Testis (tissue), 3 donors: Measurements from ENCODE around the gene PITPNM3. TPM values are rescaled to one million over a fixed set of nuclear protein-coding genes. Genes with fewer than 3 reads are reported as not detected.

Experiments used
- DNase-seq: peaks from one replicate; pipeline ENCODE4 v3.0.0-alpha.2; 2019
- H3K27ac ChIP-seq, 2 donors: fragments of 200-600 bp; sonication (generic); one replicate each; pipeline ENCODE4 v1.5.1; 2019
- H3K27me3 ChIP-seq: fragments of 200-600 bp; sonication (generic); one replicate; pipeline ENCODE4 v1.5.1; 2019
- H3K36me3 ChIP-seq: fragments of 200-600 bp; sonication (generic); one replicate; pipeline ENCODE4 v1.5.1; 2017; ENCODE audit warnings: low read depth; ENCODE audit errors: missing control alignments
- H3K4me1 ChIP-seq: fragments of 200-600 bp; sonication (generic); one replicate; pipeline ENCODE4 v1.5.1; 2019
- H3K4me3 ChIP-seq, 2 donors: fragments of 200-600 bp; sonication (generic); one replicate each; pipeline ENCODE4 v1.5.1; 2017 to 2019
- H3K9me3 ChIP-seq: fragments of 200-600 bp; sonication (generic); one replicate; pipeline ENCODE4 v1.5.1; 2017
- POLR2A ChIP-seq: fragments of 450-650 bp; IDR thresholded peaks from one replicate; pipeline ENCODE4 v1.6.1; 2017; ENCODE audit warnings: antibody characterized with exemption, mild to moderate bottlenecking, moderate library complexity
- WGBS, 2 donors: methylation state at CpG; one replicate each; pipeline ENCODE4 v1.1.5; 2018; 5-methylcytosine and 5-hydroxymethylcytosine counted together
- intact Hi-C: fragments of 100-400 bp; cut with DNase I; formaldehyde crosslinking; loops from one replicate; pipeline ENCODE4 v1.15.1; 2023; ENCODE audit warnings: low total_unique reads
- polyA plus RNA-seq: library from polyadenylated mRNA; stranded (reverse); fragments of 350-450 nt; fragmentation: Illumina TruSeq; extraction: RNeasy Lipid Tissue Mini Kit (QIAGEN cat#74804); gene quantifications from one replicate; pipeline ENCODE4 v1.2.3, GENCODE V29; 2014; ENCODE audit warnings: low read depth, low replicate concordance; ENCODE audit not compliant: insufficient read depth
- total RNA-seq, 2 donors: library from RNA; depleted of rRNA; stranded (reverse); fragments of >200 nt; gene quantifications; one replicate each; pipeline ENCODE4 v1.2.3, GENCODE V29; 2016
- TF ChIP-seq, protein P1 (sequence below), 3 experiments: fragments of 450-650 bp in 2 of 3; fragments of 200-600 bp in 1 of 3; sonication (generic) in 1 of 3; IDR thresholded peaks; one replicate each; pipeline ENCODE4 v1.5.1; 2016 to 2019; ENCODE audit warnings: antibody characterized with exemption in 3 of 3, mild to moderate bottlenecking in 2 of 3, moderate library complexity in 1 of 3

The PITPNM3 gene
- total and polyA plus RNA-seq, 3 donors from 2014 or later: 6.3 to 7.3 (median 6.7) TPM

DNA sequence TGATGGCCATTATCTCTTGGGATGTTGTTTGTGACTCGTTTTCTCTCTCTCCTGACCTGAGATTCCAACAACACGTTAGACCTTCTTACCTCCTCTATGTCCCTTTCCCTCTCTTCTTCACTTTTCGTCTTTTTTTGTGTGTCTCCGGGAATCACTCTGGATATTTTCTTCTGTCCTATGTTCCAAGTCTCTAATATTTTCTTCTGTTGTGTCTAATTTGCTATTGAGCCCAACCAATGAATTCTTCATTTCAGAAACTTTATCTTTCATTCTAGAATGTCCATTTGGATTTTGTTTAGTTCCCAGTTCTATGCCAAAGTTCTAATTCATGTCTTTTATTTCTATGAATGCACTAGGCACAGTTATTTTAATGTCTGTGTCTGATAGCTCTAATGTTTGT lies 27.1 kb upstream of the PITPNM3 start:
- no peak overlapping the region for H3K4me3 ChIP-seq
- WGBS, 2 donors: 90 to 97% methylated on average over 4 of the region's 4 CpGs
- H3K36me3 ChIP-seq: no peaks in the 10 kb centered on the region
- H3K9me3 ChIP-seq: no peaks in the 10 kb centered on the region
- intact Hi-C loops: no loop called here
- no peaks in the 10 kb centered on the region for H3K4me1 ChIP-seq
- no peak for TF ChIP-seq POLR2A
- TF ChIP-seq, protein P1, sequence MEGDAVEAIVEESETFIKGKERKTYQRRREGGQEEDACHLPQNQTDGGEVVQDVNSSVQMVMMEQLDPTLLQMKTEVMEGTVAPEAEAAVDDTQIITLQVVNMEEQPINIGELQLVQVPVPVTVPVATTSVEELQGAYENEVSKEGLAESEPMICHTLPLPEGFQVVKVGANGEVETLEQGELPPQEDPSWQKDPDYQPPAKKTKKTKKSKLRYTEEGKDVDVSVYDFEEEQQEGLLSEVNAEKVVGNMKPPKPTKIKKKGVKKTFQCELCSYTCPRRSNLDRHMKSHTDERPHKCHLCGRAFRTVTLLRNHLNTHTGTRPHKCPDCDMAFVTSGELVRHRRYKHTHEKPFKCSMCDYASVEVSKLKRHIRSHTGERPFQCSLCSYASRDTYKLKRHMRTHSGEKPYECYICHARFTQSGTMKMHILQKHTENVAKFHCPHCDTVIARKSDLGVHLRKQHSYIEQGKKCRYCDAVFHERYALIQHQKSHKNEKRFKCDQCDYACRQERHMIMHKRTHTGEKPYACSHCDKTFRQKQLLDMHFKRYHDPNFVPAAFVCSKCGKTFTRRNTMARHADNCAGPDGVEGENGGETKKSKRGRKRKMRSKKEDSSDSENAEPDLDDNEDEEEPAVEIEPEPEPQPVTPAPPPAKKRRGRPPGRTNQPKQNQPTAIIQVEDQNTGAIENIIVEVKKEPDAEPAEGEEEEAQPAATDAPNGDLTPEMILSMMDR (IDR thresholded peaks at IDR 0.05): no peak
- H3K27me3 ChIP-seq: no peaks in the 10 kb centered on the region
- no peak overlapping the region for H3K27ac ChIP-seq
- DNase-seq: no peak

GRCh38 chr17:6580625-6581024 lies 24.3 kb upstream of the PITPNM3 start:
- DNase-seq: no peak
- no peak for TF ChIP-seq POLR2A
- TF ChIP-seq, protein P1 (IDR thresholded peaks at IDR 0.05): no peak
- Histone ChIP-seq H3K9me3 (no peaks in the 10 kb centered on the region), H3K4me1 (no peaks in the 10 kb centered on the region), H3K36me3 (no peaks in the 10 kb centered on the region), H3K4me3 (no peak overlapping the region), H3K27me3 (no peaks in the 10 kb centered on the region), H3K27ac (no peak overlapping the region)
- intact Hi-C loops: no loop called here
- 76 to 77% methylated on average over 8 to 9 of the region's 9 CpGs for WGBS, 2 donors

DNA sequence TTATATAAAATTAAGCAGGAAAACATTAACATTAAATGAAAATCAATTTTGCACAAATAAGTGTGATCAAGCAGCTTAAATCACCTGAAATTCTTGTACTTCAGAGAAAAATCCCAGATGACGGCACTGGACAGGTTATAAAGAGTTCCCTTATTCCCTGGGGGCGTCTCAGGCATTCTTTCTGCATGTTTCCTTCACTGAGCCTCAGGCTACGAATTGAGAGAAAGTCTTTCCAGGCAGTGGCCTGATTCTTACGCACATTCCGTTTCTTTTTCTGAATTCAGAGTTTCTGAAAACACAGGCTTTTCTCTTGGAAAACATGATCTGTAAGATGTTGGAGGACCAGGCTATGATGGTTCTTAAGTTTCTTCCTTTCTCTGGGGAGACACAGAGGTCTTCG lies 22.1 kb upstream of the PITPNM3 start:
- no peaks in the 10 kb centered on the region for H3K9me3 ChIP-seq
- no peak overlapping the region for H3K27ac ChIP-seq
- intact Hi-C loops: no loop called here
- H3K4me1 ChIP-seq: peaks cover 13% of the 10 kb centered on the region
- no peak for TF ChIP-seq POLR2A
- TF ChIP-seq, protein P1 (IDR thresholded peaks at IDR 0.05): no peak
- DNase-seq: no peak
- H3K36me3 ChIP-seq: no peaks in the 10 kb centered on the region
- 77 to 88% methylated on average over 6 of the region's 6 CpGs for WGBS, 2 donors
- H3K4me3 ChIP-seq: no peak overlapping the region
- H3K27me3 ChIP-seq: no peaks in the 10 kb centered on the region

DNA sequence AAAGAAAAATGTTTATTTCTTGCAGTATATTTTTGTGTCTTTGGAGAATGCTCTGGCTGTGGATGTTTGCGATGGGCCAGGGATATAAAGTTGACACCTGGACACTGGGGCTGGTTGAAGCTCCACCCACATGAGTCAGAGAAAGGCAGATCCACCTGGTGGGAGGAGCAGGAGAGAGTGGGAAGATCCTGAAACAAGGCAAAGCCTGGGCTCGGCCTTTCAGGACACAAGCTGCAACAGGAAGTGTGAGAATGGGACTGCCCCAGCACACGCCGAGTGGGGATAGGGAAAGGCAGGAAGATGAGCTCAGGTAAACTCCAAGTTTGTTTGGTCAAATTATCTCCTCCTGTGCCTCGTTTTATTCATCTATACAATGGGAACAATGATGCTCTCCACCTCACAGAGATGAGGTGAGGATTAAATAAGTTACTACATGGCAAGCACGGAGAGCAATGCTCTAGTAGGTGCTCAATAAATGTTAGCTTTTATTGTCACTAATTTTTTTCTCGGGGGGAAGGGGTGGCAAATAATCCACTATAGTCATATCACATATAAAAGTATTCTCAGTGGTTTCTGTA lies 21.4 kb upstream of the PITPNM3 start:
- intact Hi-C loops: no loop called here
- H3K9me3 ChIP-seq: no peaks in the 10 kb centered on the region
- peaks cover 13% of the 10 kb centered on the region for H3K4me1 ChIP-seq
- no peak overlapping the region for H3K27ac ChIP-seq
- DNase-seq: no peak
- H3K36me3 ChIP-seq: no peaks in the 10 kb centered on the region
- WGBS, 2 donors: 96 to 97% methylated on average over 7 of the region's 7 CpGs
- H3K27me3 ChIP-seq: no peaks in the 10 kb centered on the region
- no peak overlapping the region for H3K4me3 ChIP-seq
- no peak for TF ChIP-seq POLR2A
- TF ChIP-seq, protein P1 (IDR thresholded peaks at IDR 0.05): no peak

GRCh38 chr17:6576038-6576785 lies 19.9 kb upstream of the PITPNM3 start:
- Histone ChIP-seq H3K9me3 (no peaks in the 10 kb centered on the region), H3K36me3 (no peaks in the 10 kb centered on the region), H3K4me1 (peaks cover 13% of the 10 kb centered on the region), H3K4me3 (no peak overlapping the region), H3K27me3 (no peaks in the 10 kb centered on the region), H3K27ac (no peak overlapping the region)
- intact Hi-C loops: no loop called here
- no peak for DNase-seq
- TF ChIP-seq, protein P1 (IDR thresholded peaks at IDR 0.05): no peak
- no peak for TF ChIP-seq POLR2A
- WGBS, 2 donors: 86 to 97% methylated on average over 7 of the region's 7 CpGs
